GM21619 (cell line): ENCODE results near the gene ZSWIM1.
"Not testable (repeated sequence)": the region's sequence is repeated elsewhere in the genome, so short reads cannot be mapped to it uniquely, and the experiment has no call there.

Experiments
- ATAC-seq: cut with Tn5 transposase; IDR thresholded peaks from one replicate; pipeline ENCODE4 v1.9.1; 2021; ENCODE audit not compliant: unreplicated experiment

Gene ZSWIM1

DNA sequence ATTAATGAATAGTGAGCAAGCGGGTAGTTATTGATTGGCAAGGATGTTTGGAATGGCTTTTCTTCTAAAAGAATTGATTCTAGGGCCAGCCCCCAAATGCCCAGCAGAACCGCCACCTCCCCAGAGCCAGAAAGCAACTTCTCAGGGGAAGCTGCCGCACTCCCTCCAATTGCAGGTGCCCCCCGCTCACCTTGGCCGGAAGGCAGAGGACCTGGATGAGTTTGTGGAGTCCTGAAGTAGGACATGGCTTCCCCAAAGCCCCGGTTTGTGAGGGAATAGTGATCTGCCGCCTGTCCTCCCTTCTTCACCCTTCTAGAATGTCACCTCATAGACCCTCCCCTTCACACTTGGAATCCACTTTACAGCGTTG lies 6.3 kb downstream of the ZSWIM1 start, which contains the start of gene SPATA25:
Gene SPATA25 (minus strand): TSS at position 277 of the 370 bp plus-strand sequence. CDS start 32 bp downstream, at position 245.
- no peak for ATAC-seq

DNA sequence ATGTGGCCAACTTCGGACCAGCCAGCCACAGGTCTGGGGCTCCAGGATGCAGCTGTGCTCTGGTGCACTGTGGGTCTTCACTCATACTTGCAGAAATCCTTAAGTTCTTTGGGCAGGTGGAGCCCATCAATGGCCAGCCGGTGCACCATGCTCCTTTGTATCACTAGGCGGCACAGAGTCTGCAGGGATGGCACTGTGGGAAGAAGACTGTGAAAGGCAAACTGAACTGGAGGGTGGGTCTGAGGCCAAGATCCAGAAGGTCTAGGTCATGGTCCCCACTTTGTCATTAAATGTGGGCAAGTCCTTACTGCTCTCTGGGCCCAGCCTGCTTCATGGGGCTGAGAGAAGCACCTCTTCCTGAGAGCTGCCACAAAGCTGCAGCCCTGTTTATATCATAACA lies 7.7 kb downstream of the ZSWIM1 start:
- no peak for ATAC-seq

DNA sequence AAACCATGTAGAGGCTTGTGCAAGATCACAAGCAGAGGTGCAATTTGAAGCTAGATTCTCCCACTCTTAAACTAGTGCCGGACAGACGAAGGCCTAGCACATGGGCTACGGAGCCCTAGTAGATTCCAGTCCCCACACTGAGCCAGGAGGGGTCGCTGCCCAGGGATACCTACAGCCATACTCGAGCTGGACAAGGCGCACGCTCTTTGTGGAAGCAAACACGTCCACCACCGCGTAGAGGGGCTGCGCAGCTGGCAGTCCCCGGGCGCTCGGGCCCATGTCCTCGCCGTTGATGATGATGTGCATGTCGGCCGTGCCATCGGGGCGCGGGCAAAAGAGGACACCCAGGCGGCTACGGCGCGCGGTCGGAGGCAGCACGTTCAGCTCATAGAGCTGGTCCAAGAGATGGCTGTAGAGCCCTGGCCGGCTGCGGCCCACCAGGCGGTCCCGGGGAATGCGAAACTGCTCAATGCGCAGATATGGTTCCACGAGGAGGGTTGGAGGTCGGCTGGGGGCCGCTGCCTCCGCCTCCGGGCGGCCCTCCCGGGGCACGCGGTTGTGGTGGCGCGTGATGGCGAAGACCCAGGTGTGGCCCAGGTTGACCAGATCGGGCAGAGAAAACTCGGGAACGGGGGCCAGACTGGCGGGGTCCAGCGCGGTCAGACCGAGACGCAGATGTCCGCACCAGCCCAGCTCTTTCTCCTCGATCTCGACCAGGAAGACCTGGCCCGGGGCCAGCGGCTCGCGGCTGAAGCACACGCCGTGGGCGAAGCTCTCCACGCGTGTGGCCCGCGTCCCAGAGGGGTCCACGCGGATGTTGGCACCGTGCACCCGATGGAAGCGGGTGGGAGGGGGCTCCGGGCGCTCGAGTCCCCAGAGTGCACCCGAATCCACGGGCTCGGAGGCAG lies 9.3 kb downstream of the ZSWIM1 start:
- peak; percentile 8 for ATAC-seq

DNA sequence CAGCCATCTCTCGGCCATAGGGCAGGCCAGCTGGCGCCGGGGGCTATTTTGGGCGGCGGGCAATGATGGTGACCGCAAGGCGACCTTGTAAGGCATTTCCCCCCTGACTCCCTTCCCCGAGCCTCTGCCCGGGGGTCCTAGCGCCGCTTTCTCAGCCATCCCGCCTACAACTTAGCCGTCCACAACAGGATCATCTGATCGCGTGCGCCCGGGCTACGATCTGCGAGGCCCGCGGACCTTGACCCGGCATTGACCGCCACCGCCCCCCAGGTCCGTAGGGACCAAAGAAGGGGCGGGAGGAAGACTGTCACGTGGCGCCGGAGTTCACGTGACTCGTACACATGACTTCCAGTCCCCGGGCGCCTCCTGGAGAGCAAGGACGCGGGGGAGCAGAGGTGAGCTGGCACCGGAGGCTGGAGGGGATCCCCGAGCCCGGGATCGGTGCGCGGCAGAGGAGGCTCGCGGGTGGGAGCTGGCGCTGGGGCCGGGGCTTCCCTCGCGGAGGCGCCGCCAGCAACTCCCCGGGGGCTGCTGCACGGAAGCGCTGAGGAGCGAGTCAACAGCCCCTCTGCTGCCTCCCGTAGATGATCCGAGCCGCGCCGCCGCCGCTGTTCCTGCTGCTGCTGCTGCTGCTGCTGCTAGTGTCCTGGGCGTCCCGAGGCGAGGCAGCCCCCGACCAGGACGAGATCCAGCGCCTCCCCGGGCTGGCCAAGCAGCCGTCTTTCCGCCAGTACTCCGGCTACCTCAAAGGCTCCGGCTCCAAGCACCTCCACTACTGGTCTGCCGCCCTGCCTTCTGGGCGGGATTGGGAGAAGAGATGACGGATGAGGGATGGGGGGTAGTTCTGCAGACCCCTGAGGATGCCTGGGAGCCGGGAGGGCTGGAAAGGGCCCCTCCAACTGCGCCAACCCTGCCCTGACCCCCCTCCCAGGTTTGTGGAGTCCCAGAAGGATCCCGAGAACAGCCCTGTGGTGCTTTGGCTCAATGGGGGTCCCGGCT lies 10.3 kb downstream of the ZSWIM1 start, which contains the start of the genes CTSA and NEURL2:
Gene CTSA (plus strand): TSS at position 351 of the 999 bp plus-strand sequence. CDS start 234 bp downstream, at position 585.
Gene NEURL2 (minus strand): TSS at position 224 of the 999 bp plus-strand sequence. CDS start 217 bp downstream, at position 7.
- peak; percentile 71 for ATAC-seq

DNA sequence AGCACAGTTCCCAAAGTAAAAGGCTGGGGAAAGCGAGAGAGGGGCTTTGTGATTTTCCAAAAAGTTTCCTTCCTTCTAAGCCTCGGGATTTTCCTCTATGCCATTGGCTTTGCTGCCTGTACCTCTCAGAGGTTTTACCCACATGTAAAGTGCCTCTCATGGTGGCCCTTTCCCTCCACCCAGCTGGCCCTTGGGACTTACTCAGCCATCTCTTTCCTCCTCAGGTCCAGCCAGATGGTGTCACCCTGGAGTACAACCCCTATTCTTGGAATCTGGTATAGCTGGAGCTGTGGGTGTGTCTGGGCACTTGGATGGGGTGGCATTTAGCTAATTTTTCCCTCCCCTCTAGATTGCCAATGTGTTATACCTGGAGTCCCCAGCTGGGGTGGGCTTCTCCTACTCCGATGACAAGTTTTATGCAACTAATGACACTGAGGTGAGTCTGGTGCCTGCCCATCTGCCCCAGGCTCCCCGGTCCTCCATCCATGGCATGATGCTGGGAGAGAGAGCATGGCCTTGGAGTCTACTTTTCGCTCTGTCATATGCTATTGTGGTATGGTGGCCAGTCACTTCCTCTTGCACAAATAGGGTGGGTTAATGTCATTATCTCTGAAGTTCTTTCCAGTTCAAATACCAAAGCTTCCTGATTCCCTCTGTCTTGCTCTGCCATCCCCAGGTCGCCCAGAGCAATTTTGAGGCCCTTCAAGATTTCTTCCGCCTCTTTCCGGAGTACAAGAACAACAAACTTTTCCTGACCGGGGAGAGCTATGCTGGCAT lies 11.2 kb downstream of the ZSWIM1 start:
- no peak for ATAC-seq

DNA sequence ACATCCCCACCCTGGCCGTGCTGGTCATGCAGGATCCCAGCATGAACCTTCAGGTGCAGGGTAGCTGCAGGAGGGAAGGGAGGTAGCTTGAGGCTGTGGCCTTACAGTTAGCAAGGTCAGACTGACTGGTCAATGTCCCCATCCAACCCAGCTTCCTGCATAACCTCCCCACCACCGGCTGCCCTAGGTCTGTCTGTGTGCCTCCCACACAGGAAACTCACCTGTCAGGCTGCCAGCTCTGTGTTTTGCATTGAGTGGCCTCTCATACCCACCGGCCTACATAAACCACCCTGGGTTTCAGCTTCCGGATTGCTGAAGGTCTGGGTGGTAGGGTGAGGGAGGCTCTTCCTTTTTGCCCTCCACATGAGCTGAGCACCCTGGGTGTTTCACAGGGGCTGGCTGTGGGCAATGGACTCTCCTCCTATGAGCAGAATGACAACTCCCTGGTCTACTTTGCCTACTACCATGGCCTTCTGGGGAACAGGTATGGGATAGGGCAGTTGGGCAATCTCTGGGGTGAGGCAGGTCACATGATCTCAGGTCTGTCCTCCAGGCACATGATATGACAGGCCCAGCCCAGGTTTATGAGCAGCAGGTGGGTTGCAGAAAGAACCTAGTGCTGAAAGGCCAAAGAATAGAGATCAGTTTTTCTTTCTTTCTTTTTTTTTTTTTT lies 11.9 kb downstream of the ZSWIM1 start:
- ATAC-seq = no peak

DNA sequence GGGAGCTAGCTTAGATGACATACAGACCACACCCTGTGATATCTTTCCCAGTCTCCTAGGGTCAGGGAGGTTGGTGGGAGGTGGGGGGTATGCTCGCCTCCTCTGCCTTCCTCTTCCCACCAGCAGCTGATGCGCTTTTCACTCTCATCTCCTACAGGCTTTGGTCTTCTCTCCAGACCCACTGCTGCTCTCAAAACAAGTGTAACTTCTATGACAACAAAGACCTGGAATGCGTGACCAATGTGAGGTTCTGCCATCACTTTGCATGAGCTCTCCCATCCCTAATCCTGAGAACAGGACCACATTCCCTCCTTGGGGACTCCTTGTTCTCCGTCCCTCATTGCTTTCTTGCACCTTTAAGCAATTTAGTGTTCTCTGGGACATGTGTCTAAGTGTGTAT lies 12.8 kb downstream of the ZSWIM1 start:
- no peak for ATAC-seq

DNA sequence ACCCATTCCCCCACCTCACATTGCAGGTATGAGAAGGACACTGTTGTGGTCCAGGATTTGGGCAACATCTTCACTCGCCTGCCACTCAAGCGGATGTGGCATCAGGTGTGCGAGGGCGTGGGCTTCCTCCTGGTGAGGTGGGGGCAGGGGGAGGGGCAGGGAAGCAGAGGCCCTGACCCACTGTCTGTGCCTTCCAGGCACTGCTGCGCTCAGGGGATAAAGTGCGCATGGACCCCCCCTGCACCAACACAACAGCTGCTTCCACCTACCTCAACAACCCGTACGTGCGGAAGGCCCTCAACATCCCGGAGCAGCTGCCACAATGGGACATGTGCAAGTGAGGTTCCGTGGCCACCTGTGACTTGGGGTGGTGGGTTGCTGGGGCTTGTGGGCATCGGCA lies 13.8 kb downstream of the ZSWIM1 start:
- no peak for ATAC-seq

DNA sequence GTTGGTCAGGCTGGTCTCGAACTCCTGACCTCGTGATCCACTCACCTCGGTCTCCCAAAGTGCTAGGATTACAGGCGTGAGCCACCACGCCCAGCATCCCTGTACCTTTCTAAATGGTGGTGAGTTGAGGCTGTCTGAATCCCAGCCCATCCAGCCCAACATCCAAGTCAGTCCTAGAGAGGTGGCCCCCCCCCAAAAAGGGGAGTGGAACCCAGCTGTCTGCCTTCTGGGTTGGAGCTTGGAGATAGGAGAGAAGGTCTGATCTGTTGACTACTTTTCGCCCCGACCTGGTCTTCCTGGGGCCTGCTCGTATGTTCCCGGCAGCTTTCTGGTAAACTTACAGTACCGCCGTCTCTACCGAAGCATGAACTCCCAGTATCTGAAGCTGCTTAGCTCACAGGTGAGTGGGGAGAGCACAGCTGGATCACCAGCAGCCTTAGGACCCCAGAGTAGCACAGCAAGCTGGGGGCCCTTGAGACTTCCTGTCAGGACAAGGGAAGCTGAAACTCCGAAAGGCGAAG lies 15.7 kb downstream of the ZSWIM1 start:
- no peak for ATAC-seq

DNA sequence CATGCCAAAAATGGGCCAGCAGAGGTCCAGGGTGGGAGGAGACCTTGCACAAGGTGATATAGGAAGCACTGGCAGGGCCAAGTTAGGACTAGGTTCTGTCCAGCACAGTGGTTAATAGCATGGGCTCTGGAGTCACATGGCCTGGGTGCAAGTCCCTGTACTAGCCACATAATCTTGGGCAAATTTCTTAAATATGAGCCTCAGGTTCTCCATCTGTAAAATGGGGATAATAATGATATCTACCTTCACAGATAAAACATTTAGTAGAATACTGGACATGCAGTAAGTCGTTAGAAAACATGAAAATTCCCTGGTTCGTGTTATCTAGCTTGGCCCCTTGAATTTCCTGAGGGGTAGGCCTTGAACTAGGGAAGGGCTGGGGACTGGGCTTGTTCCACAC lies 16.3 kb downstream of the ZSWIM1 start:
- ATAC-seq = no peak

DNA sequence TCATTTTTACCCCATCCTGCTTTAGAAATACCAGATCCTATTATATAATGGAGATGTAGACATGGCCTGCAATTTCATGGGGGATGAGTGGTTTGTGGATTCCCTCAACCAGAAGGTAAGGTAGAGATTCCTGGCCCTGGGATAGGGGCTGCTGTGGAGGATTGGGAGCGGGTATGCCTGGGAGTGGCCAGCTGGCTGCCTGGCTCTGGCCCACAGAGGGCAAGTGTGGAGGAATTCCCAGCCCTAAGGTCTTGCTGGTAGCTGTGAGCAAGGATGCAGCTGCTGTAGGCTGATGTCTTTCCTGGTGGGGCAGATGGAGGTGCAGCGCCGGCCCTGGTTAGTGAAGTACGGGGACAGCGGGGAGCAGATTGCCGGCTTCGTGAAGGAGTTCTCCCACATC lies 16.7 kb downstream of the ZSWIM1 start:
- no peak for ATAC-seq

DNA sequence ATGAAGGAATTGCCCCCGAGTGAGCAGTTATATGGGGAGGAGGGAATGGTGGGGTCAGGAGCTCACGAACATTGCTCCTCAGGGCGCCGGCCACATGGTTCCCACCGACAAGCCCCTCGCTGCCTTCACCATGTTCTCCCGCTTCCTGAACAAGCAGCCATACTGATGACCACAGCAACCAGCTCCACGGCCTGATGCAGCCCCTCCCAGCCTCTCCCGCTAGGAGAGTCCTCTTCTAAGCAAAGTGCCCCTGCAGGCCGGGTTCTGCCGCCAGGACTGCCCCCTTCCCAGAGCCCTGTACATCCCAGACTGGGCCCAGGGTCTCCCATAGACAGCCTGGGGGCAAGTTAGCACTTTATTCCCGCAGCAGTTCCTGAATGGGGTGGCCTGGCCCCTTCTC lies 17.3 kb downstream of the ZSWIM1 start:
- no peak for ATAC-seq

DNA sequence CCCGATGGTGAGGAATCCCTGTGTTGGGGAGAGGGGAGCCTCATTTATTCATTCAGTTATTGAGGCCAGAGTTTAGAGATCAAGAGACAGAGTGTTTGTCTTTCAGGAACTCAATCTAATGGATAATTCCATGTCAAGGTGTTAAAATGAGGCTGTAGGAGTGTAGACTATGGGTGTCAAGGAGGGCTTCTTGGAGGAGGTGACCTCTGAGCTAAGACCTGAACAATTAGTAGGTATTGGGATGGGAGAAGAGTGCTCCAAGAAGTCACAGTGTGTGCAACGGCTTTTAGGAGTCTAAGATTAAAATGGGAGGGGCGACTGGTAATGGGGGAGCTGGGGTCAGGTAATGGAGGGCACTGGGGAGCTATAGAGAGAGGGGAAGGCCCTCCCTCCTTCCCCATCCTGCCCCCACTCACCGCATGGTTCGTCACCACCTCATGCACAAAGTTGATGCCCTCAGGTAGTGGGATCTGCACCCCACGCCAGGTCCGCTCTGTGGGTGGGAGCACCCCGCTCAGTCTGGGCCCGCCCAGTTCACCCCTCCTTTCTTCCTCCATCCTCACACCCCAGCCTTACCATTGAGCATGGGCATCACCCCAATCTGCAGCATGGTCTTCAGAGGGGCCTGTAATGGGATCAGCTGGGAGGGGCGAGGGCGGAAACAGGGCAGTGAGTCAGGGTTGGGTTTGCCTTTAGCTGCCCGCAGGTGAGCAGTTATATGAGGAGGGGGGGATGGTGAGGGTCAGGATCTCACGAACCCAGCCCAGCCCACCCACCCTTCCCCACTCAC lies 18.2 kb downstream of the ZSWIM1 start:
- ATAC-seq = no peak

DNA sequence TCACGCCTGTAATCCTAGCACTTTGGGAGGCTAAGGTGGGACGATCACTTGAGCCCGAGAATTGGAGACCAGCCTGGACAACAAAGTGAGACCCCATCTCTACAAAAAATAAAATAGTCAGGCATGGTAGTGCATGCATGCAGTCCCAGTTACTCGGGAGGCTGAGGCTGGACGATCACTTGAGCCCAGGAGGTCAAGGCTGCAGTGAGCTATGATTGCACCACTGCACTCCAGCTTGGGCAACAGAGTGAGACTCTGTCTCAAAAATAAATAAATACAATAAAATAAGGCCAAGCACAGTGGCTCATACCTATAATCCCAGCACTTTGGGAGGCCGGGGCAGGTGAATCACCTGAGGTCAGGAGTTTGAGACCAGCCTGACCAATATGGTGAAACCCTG lies 20.3 kb downstream of the ZSWIM1 start:
- not testable (repeated sequence) for ATAC-seq

DNA sequence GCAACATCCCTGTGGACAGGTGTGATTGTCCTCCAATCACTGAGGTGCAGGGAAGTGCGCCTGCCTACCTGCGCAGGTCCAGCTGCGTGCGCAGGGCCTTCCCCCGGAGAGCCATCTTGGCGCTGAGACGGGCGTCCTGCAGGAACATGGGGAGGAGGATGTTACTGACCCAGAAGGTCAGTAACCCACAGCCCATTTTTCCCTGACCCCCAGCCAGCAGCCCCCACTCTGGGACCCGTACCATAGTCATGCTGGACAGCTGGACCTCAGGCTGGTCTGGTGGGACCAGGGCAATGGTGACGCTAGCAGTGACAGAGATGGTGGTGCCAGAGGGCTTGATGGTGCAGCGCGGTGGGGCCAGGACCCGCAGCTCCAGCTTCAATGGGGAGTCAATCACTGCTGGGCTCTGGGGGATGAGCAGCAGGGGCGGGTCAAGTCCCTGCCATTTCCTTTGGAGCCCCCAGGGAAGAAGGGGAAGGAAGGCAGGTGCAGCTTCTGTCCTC lies 21.2 kb downstream of the ZSWIM1 start:
- no peak for ATAC-seq

DNA sequence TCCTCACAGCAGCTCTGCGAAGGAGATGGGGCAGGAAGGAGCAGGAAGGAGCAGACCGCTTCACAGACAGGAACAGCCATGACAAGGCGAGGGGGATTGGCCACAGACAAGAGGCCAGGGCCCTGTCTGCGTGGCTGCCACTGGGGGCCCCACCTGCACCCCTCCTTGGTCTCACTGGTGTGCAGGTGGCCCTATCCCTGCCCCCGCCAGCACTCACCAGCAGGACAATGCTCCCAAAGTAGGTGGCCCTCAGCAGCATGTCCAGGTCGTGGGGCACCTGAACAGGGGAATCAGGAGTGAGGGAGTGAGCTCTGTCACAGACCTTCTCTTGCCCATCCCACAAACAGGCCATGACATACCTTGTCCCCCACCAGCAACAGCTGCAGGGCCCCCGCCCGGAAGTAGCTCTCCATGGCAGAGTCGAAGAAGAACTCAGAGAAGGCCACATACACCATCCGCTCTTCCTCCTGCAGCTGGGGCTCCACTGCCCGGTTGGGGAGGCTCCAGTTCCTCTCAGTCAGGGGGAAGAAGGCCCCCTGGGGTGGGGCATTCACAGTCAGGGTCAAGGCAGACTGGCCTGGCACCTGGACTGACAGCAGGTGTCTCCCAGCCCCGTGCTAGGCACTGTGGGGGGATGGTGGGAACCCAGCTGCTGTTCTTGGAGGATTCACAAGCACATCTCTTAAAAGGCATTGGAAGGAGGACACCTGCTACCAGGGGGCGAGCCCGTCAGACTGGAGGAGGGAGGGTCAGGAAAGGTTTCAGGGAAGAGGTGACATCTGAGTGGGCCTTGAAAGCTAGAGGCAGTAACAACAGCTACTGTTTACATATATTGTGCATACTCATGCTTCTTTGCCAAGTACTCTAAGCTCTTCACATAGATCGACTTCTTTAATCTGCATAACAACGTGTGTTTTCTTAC lies 23.8 kb downstream of the ZSWIM1 start:
- no peak for ATAC-seq

DNA sequence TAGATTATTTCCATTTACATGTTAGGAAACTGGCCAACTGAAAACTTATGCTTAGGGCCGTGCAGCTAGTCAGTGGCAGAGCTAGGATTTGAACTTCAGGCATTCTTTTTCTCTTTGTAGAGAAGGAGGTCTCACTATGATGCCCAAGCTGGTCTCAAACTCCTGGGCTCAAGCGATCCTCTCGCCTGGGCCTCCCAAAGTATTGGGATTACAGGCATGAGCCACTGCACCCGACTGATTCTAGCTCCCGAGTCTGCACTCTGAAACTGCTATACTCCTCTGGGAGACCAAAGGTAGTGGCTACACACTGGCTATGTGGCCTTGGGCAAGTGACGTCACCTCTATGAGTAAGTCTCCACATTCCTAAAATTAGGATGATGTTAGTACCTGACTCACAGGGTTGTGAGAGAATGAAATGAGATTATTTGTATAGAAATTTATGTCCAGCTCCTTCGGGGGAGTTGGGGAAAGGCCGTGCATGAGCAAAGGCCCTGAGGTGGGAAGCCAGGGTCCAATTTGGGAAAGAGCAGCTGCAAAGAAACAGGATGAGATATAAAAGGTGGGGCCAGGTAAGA lies 24.6 kb downstream of the ZSWIM1 start:
- no peak for ATAC-seq
